Parathyroid adenoma (tissue), 2 donors: ENCODE data around the gene GRIK2.

Experiments used
- H2AFZ ChIP-seq: fragments of 300-600 bp; sonication (generic); one replicate; pipeline ENCODE4 v1.7.0; 2017; ENCODE audit warnings: antibody characterized with exemption, mild to moderate bottlenecking
- H3K27ac ChIP-seq: fragments of 300-600 bp; sonication (generic); one replicate; pipeline ENCODE4 v1.7.0; 2017
- H3K27me3 ChIP-seq: fragments of 300-600 bp; sonication (generic); one replicate; pipeline ENCODE4 v1.7.0; 2017; ENCODE audit warnings: low read length; ENCODE audit not compliant: control insufficient read depth, insufficient read depth
- H3K36me3 ChIP-seq: fragments of 300-600 bp; sonication (generic); one replicate; pipeline ENCODE4 v1.7.0; 2017; ENCODE audit warnings: low read length; ENCODE audit not compliant: control insufficient read depth, insufficient read depth
- H3K4me1 ChIP-seq: fragments of 300-600 bp; sonication (generic); one replicate; pipeline ENCODE4 v1.7.0; 2017; ENCODE audit warnings: control low read depth
- H3K4me2 ChIP-seq: fragments of 300-600 bp; sonication (generic); one replicate; pipeline ENCODE4 v1.7.0; 2017; ENCODE audit warnings: low read length
- H3K4me3 ChIP-seq: fragments of 300-600 bp; sonication (generic); one replicate; pipeline ENCODE4 v1.7.0; 2017; ENCODE audit warnings: low read depth, low read length
- H3K79me2 ChIP-seq: fragments of 300-600 bp; sonication (generic); one replicate; pipeline ENCODE4 v1.7.0; 2017; ENCODE audit warnings: control low read depth
- H3K9ac ChIP-seq: fragments of 300-600 bp; sonication (generic); one replicate; pipeline ENCODE4 v1.7.0; 2017; ENCODE audit warnings: mild to moderate bottlenecking
- H3K9me3 ChIP-seq: fragments of 300-600 bp; sonication (generic); one replicate; pipeline ENCODE4 v1.7.0; 2017; ENCODE audit warnings: low read length; ENCODE audit not compliant: control insufficient read depth
- TF ChIP-seq, protein P1 (sequence below): fragments of 300-600 bp; sonication (generic); IDR thresholded peaks from one replicate; pipeline ENCODE4 v1.7.0; 2017; ENCODE audit warnings: antibody characterized with exemption, mild to moderate bottlenecking
- donor health status: primary hyperparathyroidism.

Gene GRIK2

DNA sequence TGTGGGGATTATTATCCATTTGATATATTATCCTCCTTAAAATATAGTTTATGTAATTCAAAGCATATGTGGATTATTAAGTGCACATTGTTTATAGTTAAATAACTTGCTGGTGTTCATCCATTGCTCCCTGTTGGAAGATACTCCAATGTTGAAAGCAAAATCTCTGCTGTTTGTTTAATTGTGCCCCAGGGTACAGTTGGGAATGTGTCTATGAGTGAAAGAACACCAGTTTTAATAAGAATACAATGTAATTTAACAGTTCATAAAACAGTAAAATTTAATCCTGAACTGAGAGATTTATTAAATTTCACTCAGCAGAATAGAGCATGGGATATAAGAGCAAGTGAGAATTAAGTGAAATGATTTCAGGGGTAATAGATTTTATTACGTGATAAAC lies 364.9 kb downstream of the GRIK2 start:
- H3K4me1 ChIP-seq, result no peaks in the 10 kb centered on the region
- H3K4me3 ChIP-seq, result no peak overlapping the region
- no peaks in the 10 kb centered on the region for H3K9me3 ChIP-seq
- no peaks in the 10 kb centered on the region for H3K27me3 ChIP-seq
- no peaks in the 10 kb centered on the region for H3K36me3 ChIP-seq
- H3K27ac ChIP-seq, result no peak overlapping the region
- H2AFZ ChIP-seq, result no peak overlapping the region
- no peak overlapping the region for H3K9ac ChIP-seq
- H3K4me2 ChIP-seq, result no peak overlapping the region
- TF ChIP-seq, protein P1, sequence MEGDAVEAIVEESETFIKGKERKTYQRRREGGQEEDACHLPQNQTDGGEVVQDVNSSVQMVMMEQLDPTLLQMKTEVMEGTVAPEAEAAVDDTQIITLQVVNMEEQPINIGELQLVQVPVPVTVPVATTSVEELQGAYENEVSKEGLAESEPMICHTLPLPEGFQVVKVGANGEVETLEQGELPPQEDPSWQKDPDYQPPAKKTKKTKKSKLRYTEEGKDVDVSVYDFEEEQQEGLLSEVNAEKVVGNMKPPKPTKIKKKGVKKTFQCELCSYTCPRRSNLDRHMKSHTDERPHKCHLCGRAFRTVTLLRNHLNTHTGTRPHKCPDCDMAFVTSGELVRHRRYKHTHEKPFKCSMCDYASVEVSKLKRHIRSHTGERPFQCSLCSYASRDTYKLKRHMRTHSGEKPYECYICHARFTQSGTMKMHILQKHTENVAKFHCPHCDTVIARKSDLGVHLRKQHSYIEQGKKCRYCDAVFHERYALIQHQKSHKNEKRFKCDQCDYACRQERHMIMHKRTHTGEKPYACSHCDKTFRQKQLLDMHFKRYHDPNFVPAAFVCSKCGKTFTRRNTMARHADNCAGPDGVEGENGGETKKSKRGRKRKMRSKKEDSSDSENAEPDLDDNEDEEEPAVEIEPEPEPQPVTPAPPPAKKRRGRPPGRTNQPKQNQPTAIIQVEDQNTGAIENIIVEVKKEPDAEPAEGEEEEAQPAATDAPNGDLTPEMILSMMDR, result no peak
- no peaks in the 10 kb centered on the region for H3K79me2 ChIP-seq

GRCh38 chr6:101760843-101761621 lies 367.5 kb downstream of the GRIK2 start:
- no peaks in the 10 kb centered on the region for H3K79me2 ChIP-seq
- H3K9ac ChIP-seq, result no peak overlapping the region
- no peaks in the 10 kb centered on the region for H3K9me3 ChIP-seq
- H3K27me3 ChIP-seq, result no peaks in the 10 kb centered on the region
- TF ChIP-seq, protein P1, result no peak
- no peaks in the 10 kb centered on the region for H3K36me3 ChIP-seq
- no peak overlapping the region for H3K4me3 ChIP-seq
- H3K4me2 ChIP-seq, result no peak overlapping the region
- H3K4me1 ChIP-seq, result no peaks in the 10 kb centered on the region
- no peak overlapping the region for H2AFZ ChIP-seq
- H3K27ac ChIP-seq, result no peak overlapping the region

- no peaks in the 10 kb centered on the region for H3K9me3 ChIP-seq
- TF ChIP-seq, protein P1, result no peak
These were observed 369.3 kb downstream of the GRIK2 start for GRCh38 chr6:101762851-101763250.

GRCh38 chr6:101765281-101765680 lies 371.8 kb downstream of the GRIK2 start:
- Histone ChIP-seq H3K27ac (no peak overlapping the region), H3K27me3 (no peaks in the 10 kb centered on the region), H3K4me2 (no peak overlapping the region), H3K9ac (no peak overlapping the region), H3K4me1 (no peaks in the 10 kb centered on the region), H3K9me3 (no peaks in the 10 kb centered on the region), H3K4me3 (no peak overlapping the region), H2AFZ (no peak overlapping the region), H3K36me3 (no peaks in the 10 kb centered on the region), H3K79me2 (no peaks in the 10 kb centered on the region)
- TF ChIP-seq, protein P1, result no peak

More at GRCh38 chr6:101762851-101763250, 369.3 kb downstream of the GRIK2 start:
- H3K27ac ChIP-seq, result no peak overlapping the region
- no peaks in the 10 kb centered on the region for H3K27me3 ChIP-seq
- no peak overlapping the region for H3K9ac ChIP-seq
- no peak overlapping the region for H3K4me3 ChIP-seq
- H2AFZ ChIP-seq, result no peak overlapping the region
- H3K4me1 ChIP-seq, result no peaks in the 10 kb centered on the region
- H3K4me2 ChIP-seq, result no peak overlapping the region
- H3K36me3 ChIP-seq, result no peaks in the 10 kb centered on the region
- H3K79me2 ChIP-seq, result no peaks in the 10 kb centered on the region

DNA sequence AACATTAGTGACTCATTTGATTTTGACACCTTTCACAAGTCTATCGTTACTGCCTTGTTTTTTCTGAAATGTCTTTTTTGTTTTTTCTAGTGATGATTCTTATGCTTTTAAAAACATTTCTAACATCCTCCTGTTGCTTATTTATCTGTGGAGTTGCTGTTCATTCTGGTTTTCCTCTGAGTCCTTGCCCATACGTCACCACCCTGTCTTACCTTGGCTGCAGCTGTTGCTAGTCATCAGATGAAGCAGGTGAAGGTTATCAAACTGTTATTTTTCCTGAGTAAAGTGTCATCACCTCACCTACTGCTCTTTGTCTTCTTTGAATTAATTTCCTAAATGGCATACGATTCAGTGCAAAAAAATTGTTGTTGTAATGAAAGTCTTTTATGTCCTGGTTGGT lies 376.6 kb downstream of the GRIK2 start:
- Histone ChIP-seq H3K79me2 (no peaks in the 10 kb centered on the region), H3K4me1 (no peaks in the 10 kb centered on the region), H3K36me3 (no peaks in the 10 kb centered on the region), H3K4me2 (no peak overlapping the region), H3K9ac (no peak overlapping the region), H3K9me3 (no peaks in the 10 kb centered on the region), H3K27ac (no peak overlapping the region), H3K27me3 (no peaks in the 10 kb centered on the region), H3K4me3 (no peak overlapping the region), H2AFZ (no peak overlapping the region)
- TF ChIP-seq, protein P1, result no peak
